Measurements from ENCODE around the gene KLHL22.

The KLHL22 gene

DNA sequence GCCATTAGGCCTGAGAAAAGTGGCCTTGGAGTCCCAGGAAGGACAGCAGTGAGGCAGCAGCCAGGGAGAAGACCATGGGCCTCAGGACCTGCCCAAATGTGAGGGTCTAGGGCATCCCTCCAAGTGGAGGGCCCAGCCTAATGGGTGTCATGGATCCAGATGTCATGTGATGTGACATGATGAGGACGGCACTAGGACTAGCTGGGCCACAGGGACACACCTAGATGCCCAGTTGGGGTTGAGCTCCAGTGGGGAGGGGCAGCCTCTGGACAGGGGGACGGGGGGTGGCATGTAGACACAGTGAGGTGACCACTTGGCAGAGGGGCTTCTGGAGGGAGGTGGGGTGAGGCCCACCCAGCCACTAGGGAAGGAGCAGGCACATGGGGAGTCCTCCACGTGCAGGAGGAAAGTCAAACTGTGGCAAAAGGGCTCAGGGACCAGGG lies 63.3 kb downstream of the KLHL22 start:
- DNase-seq = no peak

DNA sequence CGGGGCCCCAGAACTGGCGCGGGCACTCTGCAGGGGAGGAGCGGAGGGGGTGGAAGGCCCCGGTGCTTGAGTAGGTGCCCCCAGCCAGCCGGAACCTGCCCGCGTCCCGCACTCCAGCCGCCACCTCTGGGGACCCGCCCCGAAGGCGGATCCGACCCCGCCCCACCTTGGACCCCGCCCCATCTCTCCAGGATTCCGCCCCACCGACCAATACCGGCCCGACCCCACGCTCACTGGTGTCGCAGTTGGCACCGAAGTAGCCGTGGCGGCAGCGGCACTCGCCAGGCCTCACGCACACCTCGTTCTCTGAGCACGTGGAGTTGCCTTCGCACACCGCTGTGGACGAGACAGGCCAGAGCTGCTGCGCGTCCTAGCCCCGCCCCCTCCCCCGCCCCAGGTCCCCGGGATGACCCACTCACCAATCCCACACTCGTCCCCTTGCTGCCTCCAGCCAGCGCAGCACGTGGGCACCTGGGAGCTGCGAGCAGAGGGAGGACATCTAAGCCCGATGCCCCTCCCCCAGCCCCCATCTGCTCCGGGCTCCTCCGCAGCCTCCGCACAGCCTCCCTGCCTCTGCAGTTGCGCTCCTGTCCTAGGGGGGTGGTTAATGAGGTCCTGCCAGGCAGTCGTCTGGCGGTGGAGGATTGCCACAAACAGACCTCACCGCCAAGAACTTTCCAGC lies 63.9 kb downstream of the KLHL22 start:
- DNase-seq = no peak

DNA sequence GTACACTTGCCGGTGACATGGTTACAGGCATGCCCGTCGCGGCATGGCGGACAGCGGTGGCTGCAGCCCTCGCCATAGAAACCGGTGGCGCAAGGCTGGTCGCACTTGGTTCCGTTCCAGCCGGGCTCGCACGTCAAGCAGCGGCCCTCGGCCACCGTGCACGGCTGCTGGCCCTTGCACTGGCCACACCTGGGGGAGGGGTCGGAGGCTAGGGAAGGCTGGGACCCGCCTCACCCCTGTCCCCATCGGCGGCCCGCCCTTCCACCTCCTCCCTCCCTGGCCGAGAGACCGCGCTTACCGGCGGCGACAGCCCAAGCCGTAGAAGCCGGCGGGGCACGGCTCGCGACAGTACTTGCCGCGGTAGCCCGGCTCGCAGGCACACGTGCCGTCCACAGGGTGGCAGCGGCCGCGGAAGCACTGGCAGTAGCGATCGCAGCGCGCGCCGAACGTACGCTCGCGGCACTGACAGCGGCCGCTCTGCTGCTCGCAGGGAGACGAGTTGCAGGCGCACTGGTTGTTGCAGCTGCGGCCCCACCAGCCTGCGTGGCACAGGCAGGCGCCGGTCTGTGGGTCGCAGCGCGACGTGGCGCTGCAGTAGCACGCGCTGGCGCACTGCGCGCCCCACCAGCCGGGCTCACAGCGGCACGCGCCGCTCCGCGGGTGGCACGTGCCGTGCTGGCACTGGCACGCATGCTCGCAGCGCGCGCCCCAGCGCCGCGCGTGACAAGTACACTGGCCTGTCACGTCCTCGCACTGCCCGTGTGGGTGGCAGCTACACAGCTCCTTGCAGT lies 64.7 kb downstream of the KLHL22 start:
- DNase-seq = peak; percentile 69

DNA sequence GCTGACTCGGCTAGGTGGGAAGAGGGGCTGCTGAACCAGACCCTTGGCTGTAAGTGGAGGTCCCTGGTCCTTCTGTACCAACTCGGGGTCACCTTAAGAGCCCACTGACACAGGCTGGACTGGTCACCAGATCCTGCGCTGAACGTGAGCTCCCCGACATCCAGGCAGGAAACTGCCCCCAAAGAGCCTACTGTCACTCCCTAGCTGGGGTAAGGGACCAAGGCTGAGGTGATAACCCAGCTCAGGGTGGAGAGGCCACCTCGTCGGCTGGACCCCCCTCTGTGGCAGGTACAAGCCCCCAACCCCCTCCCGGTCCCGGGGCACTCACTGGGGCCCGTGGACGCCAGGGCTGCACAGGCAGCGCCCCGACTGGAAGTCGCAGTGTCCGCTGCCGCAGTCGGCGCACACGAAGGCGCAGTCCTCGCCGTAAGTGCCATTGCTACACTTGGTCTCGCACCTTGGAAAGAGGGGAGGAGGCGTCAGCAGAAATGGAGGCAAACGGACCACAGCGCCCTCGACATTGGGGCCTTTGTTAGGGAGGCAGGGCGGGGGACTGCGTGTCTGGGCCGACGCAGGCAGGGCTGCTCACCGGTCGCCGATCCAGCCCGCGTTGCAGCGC lies 65.4 kb downstream of the KLHL22 start:
- peak; percentile 53 for DNase-seq

GRCh38 chr22:20429254-20430100 lies 66.1 kb downstream of the KLHL22 start:
- DNase-seq = peak; percentile 55

GRCh38 chr22:20428496-20429253 lies 66.9 kb downstream of the KLHL22 start:
- DNase-seq = no peak

- DNase-seq = no peak
These were observed 67.6 kb downstream of the KLHL22 start for GRCh38 chr22:20427945-20428417.

- DNase-seq = no peak
These were observed 68.3 kb downstream of the KLHL22 start for GRCh38 chr22:20427104-20427944.

- no peak for DNase-seq
These were observed 69.4 kb downstream of the KLHL22 start for GRCh38 chr22:20426259-20426615.

- DNase-seq = peak; percentile 48
These were observed 69.9 kb downstream of the KLHL22 start for GRCh38 chr22:20425566-20426258.

- peak; percentile 52 for DNase-seq
These were observed 70.5 kb downstream of the KLHL22 start for GRCh38 chr22:20424932-20425565.

DNA sequence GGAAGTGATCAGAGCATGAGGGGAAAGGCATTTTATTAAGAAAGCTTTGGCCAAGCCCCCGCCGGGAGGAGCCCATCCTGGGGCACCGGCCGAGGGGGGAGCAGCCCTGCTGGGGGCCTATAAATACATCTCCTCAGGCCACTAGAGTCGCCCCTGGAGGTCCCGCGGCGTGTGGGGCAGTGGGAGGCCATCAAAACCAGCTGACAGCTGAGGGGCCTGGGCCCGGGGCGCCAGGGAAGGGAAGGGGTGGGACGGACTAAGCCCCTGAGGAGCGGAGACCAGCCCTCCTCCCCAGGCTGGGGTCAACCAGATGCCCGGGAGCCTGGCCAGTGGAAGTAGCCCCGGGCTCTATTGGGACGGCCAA lies 71.0 kb downstream of the KLHL22 start:
- peak; percentile 35 for DNase-seq

- DNase-seq = peak; percentile 48
These were observed 71.6 kb downstream of the KLHL22 start for GRCh38 chr22:20423906-20424551.

DNA sequence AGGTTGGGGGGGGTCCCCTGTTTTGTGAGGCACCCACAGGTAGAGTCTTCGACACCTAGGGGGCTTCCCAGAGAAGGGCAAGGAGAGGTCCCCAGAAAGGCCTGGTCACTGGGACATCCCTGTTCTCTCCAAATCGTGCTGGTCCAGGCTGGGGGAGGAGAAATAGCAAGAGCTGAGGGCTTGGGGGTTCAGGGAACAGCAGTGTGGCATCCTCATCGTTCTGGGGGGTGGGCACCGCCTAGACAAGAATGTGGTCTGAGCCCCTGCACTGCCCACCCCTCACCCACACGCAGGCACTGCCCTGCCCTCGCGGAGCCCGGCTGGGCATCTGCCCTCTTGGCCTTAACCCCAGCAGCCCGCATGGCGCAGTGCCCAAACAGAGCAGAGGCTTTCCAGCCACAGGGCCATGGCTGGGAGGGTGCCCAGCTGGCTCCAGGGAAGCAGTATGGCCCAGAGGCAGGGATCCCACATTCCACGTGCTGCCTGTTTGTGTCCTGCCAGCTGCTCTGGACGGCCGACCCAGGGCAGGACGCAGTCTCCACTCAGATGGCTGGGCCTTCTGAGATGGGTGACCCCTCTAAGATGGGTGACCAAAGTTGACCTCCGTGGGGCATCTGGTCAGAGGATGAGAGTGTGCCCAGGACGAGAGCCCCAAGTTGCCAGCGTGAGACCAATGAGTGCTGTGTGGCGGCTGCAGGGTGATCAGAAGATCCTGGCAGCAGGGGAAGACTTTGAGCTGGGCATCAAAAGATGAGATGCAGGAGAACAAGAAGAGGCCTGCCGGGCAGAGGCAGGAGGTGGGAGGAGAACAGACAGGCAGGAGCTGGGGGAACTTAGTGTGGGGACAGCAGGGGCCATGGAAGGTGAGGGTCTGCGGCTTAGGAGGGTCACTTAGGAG lies 72.3 kb downstream of the KLHL22 start:
- no peak for DNase-seq

DNA sequence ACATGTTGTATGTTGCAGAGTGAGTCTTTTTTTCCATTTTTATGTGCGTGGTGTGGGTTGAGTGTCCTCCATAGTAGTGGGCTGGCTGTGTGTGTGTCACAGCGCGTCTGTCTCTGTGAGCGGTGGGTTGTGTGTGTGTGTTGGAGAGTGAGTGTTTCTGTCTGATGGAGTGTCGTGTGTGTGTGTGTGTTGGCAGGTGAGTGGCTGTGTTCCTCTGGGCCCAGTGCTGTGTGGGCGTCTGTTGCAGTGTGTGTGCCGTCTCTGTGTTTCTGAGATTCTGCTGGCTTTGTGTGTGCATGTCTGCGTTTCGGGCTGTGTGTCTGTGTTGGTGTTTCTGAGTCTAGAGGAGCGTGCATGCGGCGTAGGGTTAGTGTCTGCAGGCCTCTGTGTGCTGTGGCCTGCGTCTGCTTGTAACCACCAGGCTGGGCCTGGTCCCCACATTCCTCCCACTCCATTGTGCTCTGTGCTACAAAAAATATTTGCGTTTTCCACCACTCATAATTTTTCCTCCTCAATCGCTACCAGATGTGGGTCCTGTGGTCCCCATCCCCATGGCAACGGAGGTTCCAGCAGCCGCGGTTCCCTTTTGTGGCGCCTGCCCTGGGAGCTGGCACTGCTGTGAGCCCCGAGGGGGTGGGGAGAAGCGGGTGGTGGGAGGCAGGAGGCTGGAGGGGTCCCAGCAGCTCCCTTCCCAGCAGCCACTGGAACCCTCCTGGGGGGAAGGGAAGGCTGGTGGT lies 73.2 kb downstream of the KLHL22 start:
- no peak for DNase-seq

- no peak for DNase-seq
These were observed 74.1 kb downstream of the KLHL22 start for GRCh38 chr22:20421507-20421874.

DNA sequence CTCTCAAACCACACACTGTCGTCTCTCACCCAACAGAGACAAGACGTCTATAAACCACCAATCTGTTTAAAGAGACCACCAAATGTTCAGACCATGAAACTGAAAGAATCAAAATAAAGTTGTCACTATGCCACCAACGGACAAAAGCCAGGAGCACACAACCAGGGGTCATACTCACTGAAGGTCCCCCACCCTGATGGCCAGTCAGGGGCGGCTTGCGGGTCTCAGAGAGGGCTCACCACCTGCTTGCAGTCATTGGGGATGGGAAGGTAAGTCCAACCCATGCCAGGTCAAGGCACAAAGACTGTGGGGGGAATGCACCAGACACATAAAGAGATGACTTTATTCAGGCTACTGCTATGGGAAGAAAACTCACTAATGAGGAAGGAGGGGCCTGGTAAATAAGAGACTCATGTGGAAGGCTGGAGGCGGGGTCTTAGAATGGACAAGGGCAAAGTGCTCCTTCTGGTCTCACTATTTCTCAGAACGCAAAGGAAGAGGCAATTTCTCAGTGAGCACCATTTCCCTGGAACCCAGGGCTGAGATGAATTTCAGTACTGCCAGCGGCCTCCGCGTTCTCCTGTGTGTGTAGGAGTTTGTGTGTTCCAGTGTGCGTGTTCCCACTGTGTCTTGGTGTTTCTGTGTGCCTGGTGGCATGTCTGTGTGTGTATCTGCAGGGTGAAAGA lies 75.3 kb downstream of the KLHL22 start:
- DNase-seq = no peak

All from right kidney (tissue), 1 donor.